Measurements from ENCODE around the gene ACTN2. TPM values are rescaled to one million over a fixed set of nuclear protein-coding genes. Genes with fewer than 3 reads are reported as not detected.

Gene ACTN2
- polyA plus RNA-seq, 3 donors, result 0.07 TPM; not detected in 2

DNA sequence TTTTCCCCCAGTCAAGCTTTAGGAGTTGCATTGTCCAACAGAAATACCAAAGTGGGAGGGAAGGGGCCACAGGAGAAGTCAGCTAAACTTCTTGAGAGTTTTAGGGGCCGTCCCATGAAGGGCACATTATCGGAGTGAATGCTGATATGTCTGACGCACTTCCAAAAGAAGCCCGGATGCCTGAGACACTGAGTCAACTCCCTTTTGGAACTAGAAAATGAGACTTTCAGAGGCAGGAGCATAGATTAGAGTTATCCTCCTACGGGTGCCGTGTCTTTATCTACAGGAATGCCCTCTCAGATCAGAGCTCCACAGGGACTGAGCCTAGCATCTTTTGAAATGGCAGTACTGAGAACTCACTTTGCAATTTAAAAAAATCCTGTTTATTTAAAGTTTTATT lies 13.1 kb downstream of the ACTN2 start:
- no peaks in the 10 kb centered on the region for H3K4me1 Mint-ChIP-seq
- Histone ChIP-seq H3K4me1 (ENCODE audit: control insufficient read depth in 1 of 2, insufficient read depth in 2 of 2, low read length in 2 of 2) (no peaks in the 10 kb centered on the region), H3K4me3 (replicated peaks in 1 of 3; ENCODE audit: low read depth in 2 of 3, low read length in 3 of 3) (no peak overlapping the region), H3K36me3 (replicated peaks in 1 of 2; ENCODE audit: control insufficient read depth in 1 of 2, insufficient read depth in 2 of 2, low read length in 2 of 2) (no peaks in the 10 kb centered on the region), H2AFZ (ENCODE audit: insufficient read depth, low read depth, low read length, poor library complexity, severe bottlenecking) (no peak overlapping the region), H3K79me2 (ENCODE audit: insufficient read depth, low read length) (no peaks in the 10 kb centered on the region), H3K27ac (ENCODE audit: low read depth in 1 of 2, low read length in 2 of 2) (no peak overlapping the region), H3K27me3 (ENCODE audit: control insufficient read depth in 2 of 2, insufficient read depth in 2 of 2, low read length in 2 of 2) (peaks cover 3 to 6% of the 10 kb centered on the region in 2 donors), H3K4me2 (replicated peaks; ENCODE audit: extremely low read depth, low read length, poor library complexity, severe bottlenecking) (no peak overlapping the region), H4K20me1 (ENCODE audit: insufficient read depth, low read length) (no peaks in the 10 kb centered on the region), H3K9me3 (replicated peaks in 1 of 2; ENCODE audit: control insufficient read depth in 1 of 2, insufficient read depth in 1 of 2, low read length in 2 of 2) (no peaks in the 10 kb centered on the region), H3K9ac (ENCODE audit: insufficient read depth, low read length, poor library complexity, severe bottlenecking) (no peak overlapping the region)
- no peak overlapping the region for H3K4me3 Mint-ChIP-seq
- no peak overlapping the region for H3K27ac Mint-ChIP-seq
- H3K36me3 Mint-ChIP-seq, result no peaks in the 10 kb centered on the region
- peaks cover 8 to 15% (median 9%) of the 10 kb centered on the region in 3 donors for H3K27me3 Mint-ChIP-seq (ENCODE audit: low read depth in 3 of 3)
- WGBS (ENCODE audit: insufficient coverage), result 97% methylated on average over 4 of the region's 6 CpGs
- intact Hi-C loops (cut with micrococcal nuclease), result no loop called here
- TF ChIP-seq, protein P1, sequence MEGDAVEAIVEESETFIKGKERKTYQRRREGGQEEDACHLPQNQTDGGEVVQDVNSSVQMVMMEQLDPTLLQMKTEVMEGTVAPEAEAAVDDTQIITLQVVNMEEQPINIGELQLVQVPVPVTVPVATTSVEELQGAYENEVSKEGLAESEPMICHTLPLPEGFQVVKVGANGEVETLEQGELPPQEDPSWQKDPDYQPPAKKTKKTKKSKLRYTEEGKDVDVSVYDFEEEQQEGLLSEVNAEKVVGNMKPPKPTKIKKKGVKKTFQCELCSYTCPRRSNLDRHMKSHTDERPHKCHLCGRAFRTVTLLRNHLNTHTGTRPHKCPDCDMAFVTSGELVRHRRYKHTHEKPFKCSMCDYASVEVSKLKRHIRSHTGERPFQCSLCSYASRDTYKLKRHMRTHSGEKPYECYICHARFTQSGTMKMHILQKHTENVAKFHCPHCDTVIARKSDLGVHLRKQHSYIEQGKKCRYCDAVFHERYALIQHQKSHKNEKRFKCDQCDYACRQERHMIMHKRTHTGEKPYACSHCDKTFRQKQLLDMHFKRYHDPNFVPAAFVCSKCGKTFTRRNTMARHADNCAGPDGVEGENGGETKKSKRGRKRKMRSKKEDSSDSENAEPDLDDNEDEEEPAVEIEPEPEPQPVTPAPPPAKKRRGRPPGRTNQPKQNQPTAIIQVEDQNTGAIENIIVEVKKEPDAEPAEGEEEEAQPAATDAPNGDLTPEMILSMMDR (IDR thresholded peaks at IDR 0.05), result no peak
- no peak for DNase-seq
- peaks cover 0 to 3% (median 0%) of the 10 kb centered on the region in 7 donors for H3K9me3 Mint-ChIP-seq

DNA sequence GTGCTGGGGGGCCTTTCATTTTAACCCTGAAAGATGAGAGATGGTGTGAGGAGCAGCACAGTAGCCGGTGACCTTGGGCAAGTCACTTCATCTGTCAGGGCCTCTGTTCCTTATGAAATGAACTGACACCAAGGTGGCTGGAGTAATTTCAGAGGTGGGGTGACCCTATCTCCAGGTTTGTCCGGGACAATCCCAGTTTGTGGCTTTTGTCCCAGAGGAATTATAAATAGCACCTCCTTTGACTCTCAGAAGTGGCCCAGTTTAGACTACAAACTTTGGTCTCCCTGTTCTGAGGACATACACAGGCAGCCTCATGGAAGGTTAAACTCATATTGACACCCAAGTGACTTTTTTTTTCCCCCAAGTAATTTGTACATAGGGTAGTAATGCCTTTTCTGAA lies 14.6 kb downstream of the ACTN2 start:
- Histone ChIP-seq H3K4me1 (ENCODE audit: control insufficient read depth in 1 of 2, insufficient read depth in 2 of 2, low read length in 2 of 2) (no peaks in the 10 kb centered on the region), H3K27ac (ENCODE audit: low read depth in 1 of 2, low read length in 2 of 2) (no peak overlapping the region), H2AFZ (ENCODE audit: insufficient read depth, low read depth, low read length, poor library complexity, severe bottlenecking) (no peak overlapping the region), H4K20me1 (ENCODE audit: insufficient read depth, low read length) (no peaks in the 10 kb centered on the region), H3K4me3 (replicated peaks in 1 of 3; ENCODE audit: low read depth in 2 of 3, low read length in 3 of 3) (no peak overlapping the region), H3K27me3 (ENCODE audit: control insufficient read depth in 2 of 2, insufficient read depth in 2 of 2, low read length in 2 of 2) (peaks cover 3 to 6% of the 10 kb centered on the region in 2 donors), H3K9me3 (replicated peaks in 1 of 2; ENCODE audit: control insufficient read depth in 1 of 2, insufficient read depth in 1 of 2, low read length in 2 of 2) (no peaks in the 10 kb centered on the region), H3K9ac (ENCODE audit: insufficient read depth, low read length, poor library complexity, severe bottlenecking) (no peak overlapping the region), H3K36me3 (replicated peaks in 1 of 2; ENCODE audit: control insufficient read depth in 1 of 2, insufficient read depth in 2 of 2, low read length in 2 of 2) (no peaks in the 10 kb centered on the region), H3K4me2 (replicated peaks; ENCODE audit: extremely low read depth, low read length, poor library complexity, severe bottlenecking) (no peak overlapping the region), H3K79me2 (ENCODE audit: insufficient read depth, low read length) (no peaks in the 10 kb centered on the region)
- Mint-ChIP-seq H3K4me3 (no peak overlapping the region), H3K27me3 (ENCODE audit: low read depth in 3 of 3) (peaks cover 7 to 16% (median 8%) of the 10 kb centered on the region in 3 donors), H3K36me3 (no peaks in the 10 kb centered on the region), H3K4me1 (no peaks in the 10 kb centered on the region), H3K9me3 (peaks cover 0 to 2% (median 0%) of the 10 kb centered on the region in 7 donors), H3K27ac (no peak overlapping the region)
- WGBS (ENCODE audit: insufficient coverage), result 100% methylated on average over 1 of the region's 2 CpGs
- no peak for DNase-seq
- TF ChIP-seq, protein P1 (IDR thresholded peaks at IDR 0.05), result no peak
- intact Hi-C loops (cut with micrococcal nuclease), result no loop called here

Data from CD14-positive monocyte (primary cell).